Right lobe of liver (tissue), 4 donors: ENCODE data around the gene ZNF384.
A peak's percentile ranks its signal among the peaks of the same experiment; 100 is the strongest.

ENCODE experiments used
- POLR2A ChIP-seq: fragments of 450-650 bp; IDR thresholded peaks from one replicate; pipeline ENCODE4 v1.6.1; 2017; ENCODE audit warnings: antibody characterized with exemption, mild to moderate bottlenecking
- TF ChIP-seq, protein P1 (sequence below), 4 donors: fragments of 200-600 bp in 3 of 4; fragments of 450-650 bp in 1 of 4; IDR thresholded peaks; one replicate each; pipeline versions ENCODE4 v1.5.1 to v1.8.0; 2016 to 2022; ENCODE audit warnings: antibody characterized with exemption in 4 of 4, mild to moderate bottlenecking in 2 of 4
- donor health status: DM: no; HTN: no; CAD: no.
- donor health status: DM: no; HTN: no; CAD: no.
- donor health status: DM: no; HTN: yes; CAD: no.

DNA sequence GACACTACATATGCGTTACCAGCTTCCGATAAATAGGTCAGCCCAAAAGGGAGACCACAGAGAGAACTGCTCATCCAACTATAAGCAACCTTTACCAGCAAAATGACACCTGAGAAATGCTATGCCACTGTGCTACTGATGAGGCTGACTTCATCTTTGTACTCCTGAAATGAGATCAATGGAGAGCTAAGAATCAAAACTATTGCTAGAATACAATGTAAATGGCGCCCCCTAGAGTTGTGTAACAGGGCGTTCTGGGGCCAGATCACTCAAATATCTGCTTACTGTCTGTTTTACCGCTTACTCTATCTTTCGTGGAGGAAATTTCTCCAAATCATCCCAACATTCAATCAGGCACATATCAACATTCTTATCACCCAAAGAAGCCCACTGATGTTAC is 4.6 kb downstream of the ZNF384 start:
- TF ChIP-seq, protein P1, sequence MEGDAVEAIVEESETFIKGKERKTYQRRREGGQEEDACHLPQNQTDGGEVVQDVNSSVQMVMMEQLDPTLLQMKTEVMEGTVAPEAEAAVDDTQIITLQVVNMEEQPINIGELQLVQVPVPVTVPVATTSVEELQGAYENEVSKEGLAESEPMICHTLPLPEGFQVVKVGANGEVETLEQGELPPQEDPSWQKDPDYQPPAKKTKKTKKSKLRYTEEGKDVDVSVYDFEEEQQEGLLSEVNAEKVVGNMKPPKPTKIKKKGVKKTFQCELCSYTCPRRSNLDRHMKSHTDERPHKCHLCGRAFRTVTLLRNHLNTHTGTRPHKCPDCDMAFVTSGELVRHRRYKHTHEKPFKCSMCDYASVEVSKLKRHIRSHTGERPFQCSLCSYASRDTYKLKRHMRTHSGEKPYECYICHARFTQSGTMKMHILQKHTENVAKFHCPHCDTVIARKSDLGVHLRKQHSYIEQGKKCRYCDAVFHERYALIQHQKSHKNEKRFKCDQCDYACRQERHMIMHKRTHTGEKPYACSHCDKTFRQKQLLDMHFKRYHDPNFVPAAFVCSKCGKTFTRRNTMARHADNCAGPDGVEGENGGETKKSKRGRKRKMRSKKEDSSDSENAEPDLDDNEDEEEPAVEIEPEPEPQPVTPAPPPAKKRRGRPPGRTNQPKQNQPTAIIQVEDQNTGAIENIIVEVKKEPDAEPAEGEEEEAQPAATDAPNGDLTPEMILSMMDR (IDR thresholded peaks at IDR 0.05) = peak; percentile 21 to 50 (median 44)
- no peak for TF ChIP-seq POLR2A
